A673 (cell line): ENCODE data around the gene FOXC1.

Experiments
- EZH2 ChIP-seq: fragments of 200-600 bp; sonication (generic); IDR thresholded peaks from 2 replicates; pipeline ENCODE4 v1.6.1; 2017; ENCODE audit warnings: borderline replicate concordance, low read depth, mild to moderate bottlenecking, mixed read lengths, antibody characterized with exemption, low read length; ENCODE audit not compliant: poor library complexity, severe bottlenecking
- TF ChIP-seq, protein P1 (sequence below): fragments of 300-800, 200-600 bp; sonication (generic); conservative IDR thresholded peaks from 2 replicates; pipeline ENCODE4 v1.5.1; 2017; ENCODE audit warnings: low read depth, mild to moderate bottlenecking, antibody characterized with exemption, low read length, moderate library complexity, mixed read lengths

DNA sequence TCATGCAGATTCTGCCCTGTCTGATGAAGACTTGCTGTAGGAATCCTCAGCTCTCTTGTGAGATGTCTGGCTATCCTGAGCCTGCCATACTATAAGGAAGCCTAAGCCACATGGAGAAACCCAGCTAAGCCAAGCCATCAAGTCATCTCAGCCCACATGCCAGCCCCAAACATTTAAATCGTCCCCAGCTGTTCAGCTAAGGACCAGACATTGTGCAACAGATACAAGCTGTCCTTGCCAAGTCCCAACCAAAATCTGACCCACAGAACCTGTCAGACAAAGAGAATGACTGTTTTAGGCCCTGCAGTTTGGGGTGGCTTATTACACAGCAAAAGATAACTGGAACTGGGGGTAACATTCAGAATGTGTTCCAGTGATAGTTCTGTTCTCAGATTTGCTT is 36.8 kb upstream of the FOXC1 start:
- TF ChIP-seq, protein P1, sequence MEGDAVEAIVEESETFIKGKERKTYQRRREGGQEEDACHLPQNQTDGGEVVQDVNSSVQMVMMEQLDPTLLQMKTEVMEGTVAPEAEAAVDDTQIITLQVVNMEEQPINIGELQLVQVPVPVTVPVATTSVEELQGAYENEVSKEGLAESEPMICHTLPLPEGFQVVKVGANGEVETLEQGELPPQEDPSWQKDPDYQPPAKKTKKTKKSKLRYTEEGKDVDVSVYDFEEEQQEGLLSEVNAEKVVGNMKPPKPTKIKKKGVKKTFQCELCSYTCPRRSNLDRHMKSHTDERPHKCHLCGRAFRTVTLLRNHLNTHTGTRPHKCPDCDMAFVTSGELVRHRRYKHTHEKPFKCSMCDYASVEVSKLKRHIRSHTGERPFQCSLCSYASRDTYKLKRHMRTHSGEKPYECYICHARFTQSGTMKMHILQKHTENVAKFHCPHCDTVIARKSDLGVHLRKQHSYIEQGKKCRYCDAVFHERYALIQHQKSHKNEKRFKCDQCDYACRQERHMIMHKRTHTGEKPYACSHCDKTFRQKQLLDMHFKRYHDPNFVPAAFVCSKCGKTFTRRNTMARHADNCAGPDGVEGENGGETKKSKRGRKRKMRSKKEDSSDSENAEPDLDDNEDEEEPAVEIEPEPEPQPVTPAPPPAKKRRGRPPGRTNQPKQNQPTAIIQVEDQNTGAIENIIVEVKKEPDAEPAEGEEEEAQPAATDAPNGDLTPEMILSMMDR, result no peak
- TF ChIP-seq EZH2, result no peak
